ENCODE data around the gene LINC00237. TPM values are rescaled to one million over a fixed set of nuclear protein-coding genes. Genes with fewer than 3 reads are reported as not detected.
A peak's percentile ranks its signal among the peaks of the same experiment; 100 is the strongest.

Gene LINC00237
- polyA plus RNA-seq, 2 of the 4 experiments (the other 2 are of a cell fraction) = not detected

- FAIRE-seq (peak; percentile 7), DNase-seq (ENCODE audit: low read depth in 1 of 2, low spot score in 1 of 2) (no peak), ATAC-seq (no peak)
- Histone ChIP-seq H3K9me3 (no peaks in the 10 kb centered on the region), H3K4me3 (no peak overlapping the region), H3K4me2 (no peak overlapping the region), H3K4me1 (no peaks in the 10 kb centered on the region), H3K27ac (no peak overlapping the region)
- TF ChIP-seq CBX8 (IDR thresholded peaks at IDR 0.05) (no peak), BHLHE40 (IDR thresholded peaks at IDR 0.05; ENCODE audit: low read depth, low read length) (no peak)
- 4% methylated on average over 3 of the region's 3 CpGs for WGBS (ENCODE audit: missing lambda C conversion rate)
- POLR2A ChIA-PET = no interaction called here
- CTCF ChIA-PET = interaction anchor here (1.2 to 1.5 kb wide), 3 partner anchors 14 to 429 kb away, joined by 3 to 4 read pairs (median 3); no protein-coding TSS in a partner anchor
Measured at GRCh38 chr20:21076073-21076472, 30.1 kb downstream of the LINC00237 start.

GRCh38 chr20:21075471-21075870 lies 30.7 kb downstream of the LINC00237 start:
- WGBS (ENCODE audit: missing lambda C conversion rate) = 71% methylated on average over 6 of the region's 6 CpGs
- H3K27ac ChIP-seq = no peak overlapping the region
- FAIRE-seq (no peak), ATAC-seq (no peak), DNase-seq (ENCODE audit: low read depth in 1 of 2, low spot score in 1 of 2) (no peak)
- TF ChIP-seq FOSB (CRISPR knock-in tag; IDR thresholded peaks at IDR 0.05) (no peak), FOSL2 (IDR thresholded peaks at IDR 0.05) (no peak), FOSL2 (CRISPR knock-in tag; IDR thresholded peaks at IDR 0.05) (no peak), JUNB (IDR thresholded peaks at IDR 0.05) (no peak), PBX3 (IDR thresholded peaks at IDR 0.05) (no peak), EP300 (IDR thresholded peaks at IDR 0.05) (no peak), ZC3H11A (IDR thresholded peaks at IDR 0.05) (no peak), ZNF302 (CRISPR knock-in tag; IDR thresholded peaks at IDR 0.05) (no peak), NPAS2 (CRISPR knock-in tag; IDR thresholded peaks at IDR 0.05; ENCODE audit: borderline replicate concordance) (no peak), RARB (CRISPR knock-in tag; IDR thresholded peaks at IDR 0.05) (no peak), BHLHE40 (IDR thresholded peaks at IDR 0.05; ENCODE audit: low read depth, low read length) (no peak), MAX (IDR thresholded peaks at IDR 0.05) (no peak), HES2 (IDR thresholded peaks at IDR 0.05) (no peak), HEYL (CRISPR knock-in tag; IDR thresholded peaks at IDR 0.05) (no peak), ZSCAN20 (CRISPR knock-in tag; IDR thresholded peaks at IDR 0.05) (no peak), REST (IDR thresholded peaks at IDR 0.05) (no peak), CHD4 (IDR thresholded peaks at IDR 0.05; ENCODE audit: borderline replicate concordance) (no peak), ESRRA (IDR thresholded peaks at IDR 0.05; ENCODE audit: borderline replicate concordance, low read length) (no peak), HMGXB4 (CRISPR knock-in tag; IDR thresholded peaks at IDR 0.05; ENCODE audit: borderline replicate concordance) (no peak)
- ChIA-PET CTCF (interaction anchor here (1.2 to 1.5 kb wide), 3 partner anchors 14 to 430 kb away, joined by 3 to 4 read pairs (median 3); no protein-coding TSS in a partner anchor), POLR2A (no interaction called here)
- H3K4me2 ChIP-seq = no peak overlapping the region
- no peak overlapping the region for H3K4me3 ChIP-seq
- no peaks in the 10 kb centered on the region for H3K4me1 ChIP-seq
- no peaks in the 10 kb centered on the region for H3K9me3 ChIP-seq

Measured in A549 (cell line).